DOHH2 (cell line): ENCODE results near the gene CFAP58.

Experiments
- EZH2phosphoT487 ChIP-seq: fragments of 200-600 bp; sonication (generic); IDR thresholded peaks from 2 replicates; pipeline ENCODE4 v1.6.1; 2017; ENCODE audit warnings: borderline replicate concordance, mild to moderate bottlenecking, antibody characterized with exemption, low read length, moderate library complexity, mixed read lengths
- TF ChIP-seq, protein P1 (sequence below): fragments of 200-600 bp; sonication (generic); IDR thresholded peaks from one replicate; pipeline ENCODE4 v1.5.1; 2014; ENCODE audit warnings: antibody characterized with exemption, mild to moderate bottlenecking, low read depth, low read length; ENCODE audit not compliant: poor library complexity, severe bottlenecking

DNA sequence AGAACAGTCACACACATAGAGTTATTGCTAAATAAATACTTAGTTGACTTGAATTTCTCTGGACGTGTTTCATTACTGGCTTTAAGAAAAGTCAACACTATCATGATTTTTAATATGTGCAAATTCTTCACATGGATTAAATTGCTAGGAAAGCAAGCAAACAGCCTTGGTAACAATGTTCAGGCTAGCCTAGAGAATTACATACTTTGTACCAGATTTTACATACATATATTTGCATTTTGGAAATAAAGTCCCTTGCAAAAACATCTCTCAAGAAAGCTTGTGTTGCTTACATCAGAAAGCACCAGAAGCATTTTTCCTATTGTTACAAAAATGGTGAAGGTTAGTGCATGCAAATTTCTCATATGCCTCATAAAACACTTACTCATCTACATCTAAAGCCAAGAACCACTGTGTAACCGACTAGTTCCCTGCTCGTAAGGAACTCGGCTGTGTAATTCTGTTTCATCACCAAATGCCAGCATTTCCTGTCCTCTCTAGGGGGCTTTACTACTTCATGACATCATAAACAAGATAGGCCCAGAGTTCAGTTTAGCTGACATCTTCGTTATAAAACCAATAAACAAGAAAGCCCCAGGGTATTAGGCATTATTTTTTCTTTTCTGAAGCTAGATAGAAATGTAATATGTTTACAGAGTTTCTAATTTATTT is 87.8 kb downstream of the CFAP58 start:
- TF ChIP-seq, protein P1, sequence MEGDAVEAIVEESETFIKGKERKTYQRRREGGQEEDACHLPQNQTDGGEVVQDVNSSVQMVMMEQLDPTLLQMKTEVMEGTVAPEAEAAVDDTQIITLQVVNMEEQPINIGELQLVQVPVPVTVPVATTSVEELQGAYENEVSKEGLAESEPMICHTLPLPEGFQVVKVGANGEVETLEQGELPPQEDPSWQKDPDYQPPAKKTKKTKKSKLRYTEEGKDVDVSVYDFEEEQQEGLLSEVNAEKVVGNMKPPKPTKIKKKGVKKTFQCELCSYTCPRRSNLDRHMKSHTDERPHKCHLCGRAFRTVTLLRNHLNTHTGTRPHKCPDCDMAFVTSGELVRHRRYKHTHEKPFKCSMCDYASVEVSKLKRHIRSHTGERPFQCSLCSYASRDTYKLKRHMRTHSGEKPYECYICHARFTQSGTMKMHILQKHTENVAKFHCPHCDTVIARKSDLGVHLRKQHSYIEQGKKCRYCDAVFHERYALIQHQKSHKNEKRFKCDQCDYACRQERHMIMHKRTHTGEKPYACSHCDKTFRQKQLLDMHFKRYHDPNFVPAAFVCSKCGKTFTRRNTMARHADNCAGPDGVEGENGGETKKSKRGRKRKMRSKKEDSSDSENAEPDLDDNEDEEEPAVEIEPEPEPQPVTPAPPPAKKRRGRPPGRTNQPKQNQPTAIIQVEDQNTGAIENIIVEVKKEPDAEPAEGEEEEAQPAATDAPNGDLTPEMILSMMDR: no peak
- TF ChIP-seq EZH2phosphoT487: no peak
